Keratinocyte (primary cell): ENCODE data around the gene KCNC4. TPM values are rescaled to one million over a fixed set of nuclear protein-coding genes. Genes with fewer than 3 reads are reported as not detected.

ENCODE experiments used
- DNase-seq: peaks from one replicate; pipeline ENCODE4 v3.0.0-alpha.2; 2011; ENCODE audit warnings: low read depth, missing footprints, low spot score
- FAIRE-seq: peaks from 2 replicates; lab custom pipeline; 2011; peaks lifted over from hg19 to GRCh38; lab: Jason Lieb, UNC
- H2AFZ ChIP-seq: 2 replicates; pipeline ENCODE4 v1.6.0; 2012; ENCODE audit warnings: low read length, control low read depth, inconsistent platforms; ENCODE audit not compliant: control insufficient read depth
- H3K27ac ChIP-seq: 2 replicates; pipeline ENCODE4 v1.5.1; 2011; ENCODE audit warnings: low read length; ENCODE audit not compliant: control insufficient read depth, insufficient read depth
- H3K27me3 ChIP-seq: 3 replicates; pipeline ENCODE4 v1.6.0; 2011; ENCODE audit warnings: low read length; ENCODE audit not compliant: control insufficient read depth, insufficient read depth; ENCODE audit errors: extremely low read depth
- H3K36me3 ChIP-seq, 2 experiments: 2 replicates in 1 of 2; 3 replicates in 1 of 2; pipeline ENCODE4 v1.5.1; 2011; ENCODE audit warnings: low read length in 2 of 2, mild to moderate bottlenecking in 1 of 2; ENCODE audit not compliant: control insufficient read depth in 2 of 2, insufficient read depth in 2 of 2; ENCODE audit errors: extremely low read depth in 1 of 2
- H3K4me1 ChIP-seq: 3 replicates; pipeline ENCODE4 v1.5.1; 2011; ENCODE audit warnings: low read length; ENCODE audit not compliant: control insufficient read depth, insufficient read depth; ENCODE audit errors: extremely low read depth
- H3K4me2 ChIP-seq: 3 replicates; pipeline ENCODE4 v1.6.0; 2011; ENCODE audit warnings: low read depth, low read length; ENCODE audit not compliant: control insufficient read depth, insufficient read depth; ENCODE audit errors: extremely low read depth
- H3K4me3 ChIP-seq, 3 experiments: fragments of 200-600 bp in 1 of 3; sonication (generic) in 1 of 3; 2 replicates in 2 of 3; 3 replicates in 1 of 3; pipeline ENCODE4 v1.5.1; 2011 to 2016; ENCODE audit warnings: low read length in 3 of 3, mild to moderate bottlenecking in 3 of 3, control low read depth in 2 of 3, inconsistent platforms in 1 of 3, low read depth in 1 of 3, mixed read lengths in 1 of 3, mixed run types in 1 of 3, moderate library complexity in 1 of 3; ENCODE audit not compliant: control insufficient read depth in 2 of 3, insufficient read depth in 2 of 3; ENCODE audit errors: extremely low read depth in 1 of 3
- H3K79me2 ChIP-seq: 2 replicates; pipeline ENCODE4 v1.6.0; 2012; ENCODE audit warnings: low read length; ENCODE audit not compliant: control insufficient read depth, insufficient read depth
- H3K9ac ChIP-seq: 3 replicates; pipeline ENCODE4 v1.6.0; 2011; ENCODE audit warnings: low read length; ENCODE audit not compliant: control insufficient read depth, insufficient read depth; ENCODE audit errors: extremely low read depth
- H3K9me1 ChIP-seq: 3 replicates; pipeline ENCODE4 v1.6.0; 2011; ENCODE audit warnings: low read length; ENCODE audit not compliant: control insufficient read depth, insufficient read depth; ENCODE audit errors: extremely low read depth
- H3K9me3 ChIP-seq: 2 replicates; pipeline ENCODE4 v1.5.1; 2012; ENCODE audit warnings: low read depth, low read length; ENCODE audit not compliant: control insufficient read depth
- H4K20me1 ChIP-seq: 3 replicates; pipeline ENCODE4 v1.6.0; 2011; ENCODE audit warnings: low read length; ENCODE audit not compliant: control insufficient read depth, insufficient read depth; ENCODE audit errors: extremely low read depth
- EZH2 ChIP-seq: IDR thresholded peaks from one replicate; pipeline ENCODE4 v1.6.1; 2012; ENCODE audit warnings: inconsistent platforms, mild to moderate bottlenecking, low read length, moderate library complexity
- dilution Hi-C: fragments of 300-500 bp; cut with MboI; formaldehyde crosslinking; loops from one replicate; pipeline ENCODE4 v1.7.0; 2020; ENCODE audit warnings: low sequenced_read_pairs; ENCODE audit not compliant: extremely low pct_ligation_motif_present
- polyA plus RNA-seq, 5 experiments: library from polyadenylated mRNA; depleted of rRNA in 3 of 5; stranded (reverse) in 3 of 5; stranded (forward) in 1 of 5; unstranded in 1 of 5; fragments of >200 nt; gene quantifications; 1 replicate in 1 of 5; 2 replicates in 3 of 5; 3 replicates in 1 of 5; pipeline versions ENCODE4 v1.2.1 to v1.2.3, GENCODE V29; 2011 to 2012; ENCODE audit warnings: missing spikeins in 2 of 5, low read depth in 1 of 5, low replicate concordance in 1 of 5
- TF ChIP-seq, protein P1 (sequence below), 3 experiments: IDR thresholded peaks in 1 of 3; conservative IDR thresholded peaks in 1 of 3; optimal IDR thresholded peaks in 1 of 3; 2 replicates in 2 of 3; 3 replicates in 1 of 3; pipeline versions ENCODE3 to v1.5.1; 2011; ENCODE audit warnings: low read length in 3 of 3, mild to moderate bottlenecking in 3 of 3, moderate library complexity in 2 of 3, control low read depth in 1 of 3, inconsistent platforms in 1 of 3; ENCODE audit not compliant: insufficient read depth in 2 of 3; ENCODE audit errors: extremely low read depth in 1 of 3

The KCNC4 gene
- polyA plus RNA-seq, 1 donor (not counting 4 experiments of a cell fraction or from before 2014, with no cell fraction given), result 1.3 TPM

- TF ChIP-seq EZH2, result no peak
- TF ChIP-seq, protein P1, sequence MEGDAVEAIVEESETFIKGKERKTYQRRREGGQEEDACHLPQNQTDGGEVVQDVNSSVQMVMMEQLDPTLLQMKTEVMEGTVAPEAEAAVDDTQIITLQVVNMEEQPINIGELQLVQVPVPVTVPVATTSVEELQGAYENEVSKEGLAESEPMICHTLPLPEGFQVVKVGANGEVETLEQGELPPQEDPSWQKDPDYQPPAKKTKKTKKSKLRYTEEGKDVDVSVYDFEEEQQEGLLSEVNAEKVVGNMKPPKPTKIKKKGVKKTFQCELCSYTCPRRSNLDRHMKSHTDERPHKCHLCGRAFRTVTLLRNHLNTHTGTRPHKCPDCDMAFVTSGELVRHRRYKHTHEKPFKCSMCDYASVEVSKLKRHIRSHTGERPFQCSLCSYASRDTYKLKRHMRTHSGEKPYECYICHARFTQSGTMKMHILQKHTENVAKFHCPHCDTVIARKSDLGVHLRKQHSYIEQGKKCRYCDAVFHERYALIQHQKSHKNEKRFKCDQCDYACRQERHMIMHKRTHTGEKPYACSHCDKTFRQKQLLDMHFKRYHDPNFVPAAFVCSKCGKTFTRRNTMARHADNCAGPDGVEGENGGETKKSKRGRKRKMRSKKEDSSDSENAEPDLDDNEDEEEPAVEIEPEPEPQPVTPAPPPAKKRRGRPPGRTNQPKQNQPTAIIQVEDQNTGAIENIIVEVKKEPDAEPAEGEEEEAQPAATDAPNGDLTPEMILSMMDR (optimal IDR thresholded peaks at IDR 0.05 in 1 of 3, IDR thresholded peaks at IDR 0.05 in 1 of 3, conservative IDR thresholded peaks at IDR 0.05 in 1 of 3; ENCODE audit: extremely low read depth in 1 of 3, insufficient read depth in 2 of 3, low read length in 3 of 3), result no peak
These were observed 45.3 kb downstream of the KCNC4 start for GRCh38 chr1:110255392-110255787.

DNA sequence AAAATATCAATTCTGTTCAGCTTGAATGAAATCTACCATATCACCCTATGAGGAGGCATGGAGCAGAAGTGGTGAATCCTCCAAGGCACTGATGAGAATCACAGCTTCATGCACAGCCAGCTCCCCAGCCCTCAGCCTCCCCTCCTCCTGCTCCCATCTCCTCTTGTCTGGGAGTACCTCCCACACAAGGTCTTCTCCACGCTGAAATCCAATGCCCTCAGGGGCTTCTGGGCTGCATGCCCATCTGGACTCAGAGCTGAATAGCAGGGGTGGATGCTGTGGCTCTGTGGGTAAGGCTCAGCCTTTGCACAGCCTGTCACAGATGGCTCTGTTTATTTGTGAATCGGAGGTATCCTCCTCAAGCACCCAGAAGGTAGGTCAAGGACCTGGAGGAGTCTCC, 48.6 kb downstream of the KCNC4 start:
- no peaks in the 10 kb centered on the region for H3K9me3 ChIP-seq
- H3K36me3 ChIP-seq, result no peaks in the 10 kb centered on the region
- FAIRE-seq (no peak), DNase-seq (no peak)
- H4K20me1 ChIP-seq, result no peaks in the 10 kb centered on the region
- dilution Hi-C loops, result no loop called here
- peaks cover 18% of the 10 kb centered on the region for H3K4me1 ChIP-seq
- H3K27me3 ChIP-seq, result no peaks in the 10 kb centered on the region
- H3K4me2 ChIP-seq, result no peak overlapping the region
- no peak overlapping the region for H3K4me3 ChIP-seq
- no peaks in the 10 kb centered on the region for H3K9me1 ChIP-seq
- no peak overlapping the region for H2AFZ ChIP-seq
- H3K79me2 ChIP-seq, result no peaks in the 10 kb centered on the region
- H3K27ac ChIP-seq, result no peak overlapping the region
- H3K9ac ChIP-seq, result no peak overlapping the region
- TF ChIP-seq, protein P1 (optimal IDR thresholded peaks at IDR 0.05 in 1 of 3, IDR thresholded peaks at IDR 0.05 in 1 of 3, conservative IDR thresholded peaks at IDR 0.05 in 1 of 3; ENCODE audit: extremely low read depth in 1 of 3, insufficient read depth in 2 of 3, low read length in 3 of 3), result no peak
- no peak for TF ChIP-seq EZH2

More at GRCh38 chr1:110255392-110255787, 45.3 kb downstream of the KCNC4 start:
- H3K27ac ChIP-seq, result no peak overlapping the region
- H3K4me1 ChIP-seq, result peaks cover 17% of the 10 kb centered on the region
- H4K20me1 ChIP-seq, result no peaks in the 10 kb centered on the region
- no peak for FAIRE-seq
- no peaks in the 10 kb centered on the region for H3K79me2 ChIP-seq
- H3K36me3 ChIP-seq, result no peaks in the 10 kb centered on the region
- no peaks in the 10 kb centered on the region for H3K9me3 ChIP-seq
- H3K9ac ChIP-seq, result no peak overlapping the region
- H2AFZ ChIP-seq, result no peak overlapping the region
- H3K4me2 ChIP-seq, result no peak overlapping the region
- dilution Hi-C loops, result no loop called here
- no peak for DNase-seq
- no peaks in the 10 kb centered on the region for H3K27me3 ChIP-seq
- no peak overlapping the region for H3K4me3 ChIP-seq
- no peaks in the 10 kb centered on the region for H3K9me1 ChIP-seq
